Coronary artery (tissue), 2 donors: ENCODE measurements around the gene PRKAG1.

Experiments used
- DNase-seq: peaks from one replicate; pipeline ENCODE4 v3.0.0-alpha.2; 2017; ENCODE audit warnings: low spot score
- H3K27ac ChIP-seq, 2 donors: fragments of 200-600 bp; sonication (generic); one replicate each; pipeline ENCODE4 v1.5.1; 2016 to 2019
- H3K4me3 ChIP-seq: fragments of 200-600 bp; sonication (generic); 2 replicates; pipeline ENCODE4 v1.5.1; 2016; ENCODE audit warnings: mild to moderate bottlenecking, moderate library complexity
- CTCF ChIP-seq: fragments of 200-600 bp; sonication (generic); IDR thresholded peaks from one replicate; pipeline ENCODE4 v1.5.1; 2019; ENCODE audit warnings: antibody characterized with exemption

PRKAG1 gene

GRCh38 chr12:49059299-49060171, 41.0 kb upstream of the PRKAG1 start:
- H3K27ac ChIP-seq: peak overlapping the region; percentile 88 to 98
- peak; percentile 76 for DNase-seq
- no peak for TF ChIP-seq CTCF
- H3K4me3 ChIP-seq: peak overlapping the region; percentile 88

- peak; percentile 70 for DNase-seq
- Histone ChIP-seq H3K27ac (peak overlapping the region; percentile 88 to 98), H3K4me3 (peak overlapping the region; percentile 88)
- no peak for TF ChIP-seq CTCF
Measured at GRCh38 chr12:49059045-49059298, 40.4 kb upstream of the PRKAG1 start.

- Histone ChIP-seq H3K27ac (peak overlapping the region in 1 of 2 donors; percentile 98), H3K4me3 (peak overlapping the region; percentile 88)
- TF ChIP-seq CTCF: no peak
- DNase-seq: peak; percentile 64
Measured at GRCh38 chr12:49058366-49059044, 39.9 kb upstream of the PRKAG1 start.

- no peak for DNase-seq
- TF ChIP-seq CTCF: no peak
- H3K4me3 ChIP-seq: peak overlapping the region; percentile 88
Measured at GRCh38 chr12:49057888-49058287, 39.3 kb upstream of the PRKAG1 start.

GRCh38 chr12:49055978-49056754, 37.6 kb upstream of the PRKAG1 start:
- peak overlapping the region; percentile 88 for H3K4me3 ChIP-seq
- no peak for TF ChIP-seq CTCF
- peak overlapping the region in 1 of 2 donors; percentile 17 for H3K27ac ChIP-seq
- peak; percentile 76 for DNase-seq

More at GRCh38 chr12:49057888-49058287, 39.3 kb upstream of the PRKAG1 start:
- H3K27ac ChIP-seq: peak overlapping the region; percentile 34 to 98

- no peak for TF ChIP-seq CTCF
- DNase-seq: no peak
- H3K4me3 ChIP-seq: no peak overlapping the region
- no peak overlapping the region for H3K27ac ChIP-seq
Measured at GRCh38 chr12:49055092-49055491, 36.5 kb upstream of the PRKAG1 start.
